GM06990 (cell line): ENCODE measurements around the gene DTYMK.

Experiments
- DNase-seq: peaks from one replicate; pipeline ENCODE4 v3.0.0-alpha.2; 2011; ENCODE audit not compliant: insufficient read length; ENCODE audit errors: extremely low read depth
- H3K27me3 ChIP-seq: replicated peaks from 2 replicates; pipeline ENCODE4 v1.6.0; 2011; ENCODE audit warnings: low read length; ENCODE audit not compliant: control insufficient read depth, insufficient read depth
- H3K36me3 ChIP-seq: 2 replicates; pipeline ENCODE4 v1.5.1; 2011; ENCODE audit warnings: low read length; ENCODE audit not compliant: control insufficient read depth, insufficient read depth
- H3K4me3 ChIP-seq: replicated peaks from 2 replicates; pipeline ENCODE4 v1.5.1; 2011; ENCODE audit warnings: low read depth, mild to moderate bottlenecking, control low read depth, low read length
- CTCF ChIP-seq: IDR thresholded peaks from 2 replicates; pipeline ENCODE4 v1.5.1; 2011; ENCODE audit warnings: low read length, control low read depth, mild to moderate bottlenecking, inconsistent platforms; ENCODE audit not compliant: insufficient read depth, poor library complexity, severe bottlenecking

DTYMK gene

GRCh38 chr2:241686650-241687425 is at the start of gene DTYMK:
Gene DTYMK, minus strand, starts transcription at chr2:241686815. Its CDS starts 32 bp downstream, at chr2:241686783.
- Histone ChIP-seq H3K36me3 (peaks cover 12% of the 10 kb centered on the region), H3K27me3 (no peaks in the 10 kb centered on the region), H3K4me3 (peak within 1 kb of the TSS; percentile 96)
- peak; percentile 98 for DNase-seq
- no peak for TF ChIP-seq CTCF

GRCh38 chr2:241736111-241736510 is 49.5 kb upstream of the DTYMK start:
- no peak for TF ChIP-seq CTCF
- no peak overlapping the region for H3K4me3 ChIP-seq
- H3K36me3 ChIP-seq, result peaks cover 2% of the 10 kb centered on the region
- H3K27me3 ChIP-seq, result no peaks in the 10 kb centered on the region
- DNase-seq, result no peak

GRCh38 chr2:241734467-241735208 is 48.0 kb upstream of the DTYMK start, which contains the start of gene D2HGDH:
Gene D2HGDH, plus strand, starts transcription at chr2:241734630. Its CDS starts 595 bp downstream, at chr2:241735225.
- peak; percentile 87 for DNase-seq
- no peak for TF ChIP-seq CTCF
- Histone ChIP-seq H3K27me3 (no peaks in the 10 kb centered on the region), H3K36me3 (peaks cover 2% of the 10 kb centered on the region; the same call in 1 of the 2 replicates), H3K4me3 (peak within 1 kb of the TSS; percentile 88)

- no peak for DNase-seq
- TF ChIP-seq CTCF, result peak; percentile 17
- H3K27me3 ChIP-seq, result no peaks in the 10 kb centered on the region
- peaks cover 2% of the 10 kb centered on the region; the same call in 1 of the 2 replicates for H3K36me3 ChIP-seq
- peak overlapping the region; percentile 54 for H3K4me3 ChIP-seq
Measured at GRCh38 chr2:241734208-241734466, 47.5 kb upstream of the DTYMK start.

- peaks cover 2% of the 10 kb centered on the region; the same call in 1 of the 2 replicates for H3K36me3 ChIP-seq
- no peaks in the 10 kb centered on the region for H3K27me3 ChIP-seq
- TF ChIP-seq CTCF, result no peak
- no peak for DNase-seq
- peak overlapping the region; percentile 54; the same call in 1 of the 2 replicates for H3K4me3 ChIP-seq
Measured at GRCh38 chr2:241733391-241734207, 47.0 kb upstream of the DTYMK start.
